NCI-H2171 (cell line): ENCODE measurements around the gene DDX47.
"Not testable (repeated sequence)": the region's sequence is repeated elsewhere in the genome, so short reads cannot be mapped to it uniquely, and the experiment has no call there.

Source experiments
- DNase-seq: peaks from one replicate; lab custom pipeline; 2025; lab: John Stamatoyannopoulos, UW

The DDX47 gene

GRCh38 chr12:12872139-12872933 lies 59.2 kb downstream of the DDX47 start:
- no peak for DNase-seq

- no peak for DNase-seq
These were observed 59.8 kb downstream of the DDX47 start for GRCh38 chr12:12872934-12873275.

- DNase-seq = no peak
These were observed 60.9 kb downstream of the DDX47 start for GRCh38 chr12:12874029-12874428.

GRCh38 chr12:12875301-12875700 lies 62.2 kb downstream of the DDX47 start:
- not testable (repeated sequence) for DNase-seq

GRCh38 chr12:12877153-12877768 lies 64.1 kb downstream of the DDX47 start:
- no peak for DNase-seq

GRCh38 chr12:12877781-12878455 lies 64.8 kb downstream of the DDX47 start:
- DNase-seq = no peak
